Activated T-cell treated with anti-CD3 and anti-CD28 coated beads, Interleukin-2, amount 50 U/mL, for 1 hour (primary cell): ENCODE results near the gene ELAVL1.
"Not testable (repeated sequence)": the region's sequence is repeated elsewhere in the genome, so short reads cannot be mapped to it uniquely, and the experiment has no call there.

Source experiments
- DNase-seq: peaks from one replicate; pipeline ENCODE4 v3.0.0-alpha.2; 2020

ELAVL1 gene

DNA sequence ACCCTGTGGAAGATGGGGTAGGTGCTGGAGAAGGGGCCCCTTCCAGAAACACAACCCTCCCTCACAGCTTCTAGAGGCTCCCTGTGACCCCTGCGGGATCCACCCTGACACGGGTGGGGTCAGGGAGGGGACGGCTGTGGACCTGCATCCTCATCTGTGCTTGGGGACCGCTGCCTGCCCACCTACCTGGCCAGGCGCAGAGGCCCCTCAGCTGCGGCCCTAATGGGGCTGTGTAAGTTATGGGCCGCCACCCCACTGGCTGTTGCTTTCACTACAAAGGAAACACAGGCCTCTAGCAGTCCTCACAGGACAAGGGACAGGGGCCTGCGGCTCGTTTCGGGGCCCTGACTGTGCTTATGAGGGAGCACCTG, 72.5 kb downstream of the ELAVL1 start:
- DNase-seq: no peak

DNA sequence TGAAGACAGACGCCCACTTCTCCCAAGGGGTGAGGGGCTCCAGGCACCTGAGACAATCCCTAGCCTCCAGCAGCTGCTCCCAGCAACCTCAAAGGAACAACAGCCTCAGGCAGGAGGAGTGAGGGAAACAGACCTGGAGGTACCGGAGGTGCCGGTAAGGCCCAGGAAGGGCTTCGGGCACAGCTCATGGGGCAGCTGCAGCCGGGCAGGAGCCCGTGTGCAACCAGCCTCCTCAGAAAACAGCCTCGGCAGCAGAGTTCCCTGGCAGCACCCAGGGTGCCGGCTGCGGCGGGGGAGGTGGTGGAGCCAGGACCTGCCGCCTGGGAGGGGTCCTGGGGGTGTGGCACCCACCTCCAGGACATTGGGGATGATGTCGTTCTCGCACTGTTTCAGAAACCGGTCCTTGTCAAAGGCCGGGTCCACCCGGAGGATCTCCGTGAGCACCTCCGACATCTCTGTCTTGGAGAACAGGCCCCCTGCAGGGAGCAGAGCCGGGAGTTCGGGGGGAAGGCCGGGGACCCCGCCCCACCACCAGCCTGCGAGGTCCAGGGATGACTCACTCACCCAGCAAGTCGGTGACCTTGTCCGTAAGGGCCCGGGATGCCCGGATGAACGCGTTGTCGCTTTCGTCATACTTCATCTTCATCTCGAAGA, 73.0 kb downstream of the ELAVL1 start:
- no peak for DNase-seq

DNA sequence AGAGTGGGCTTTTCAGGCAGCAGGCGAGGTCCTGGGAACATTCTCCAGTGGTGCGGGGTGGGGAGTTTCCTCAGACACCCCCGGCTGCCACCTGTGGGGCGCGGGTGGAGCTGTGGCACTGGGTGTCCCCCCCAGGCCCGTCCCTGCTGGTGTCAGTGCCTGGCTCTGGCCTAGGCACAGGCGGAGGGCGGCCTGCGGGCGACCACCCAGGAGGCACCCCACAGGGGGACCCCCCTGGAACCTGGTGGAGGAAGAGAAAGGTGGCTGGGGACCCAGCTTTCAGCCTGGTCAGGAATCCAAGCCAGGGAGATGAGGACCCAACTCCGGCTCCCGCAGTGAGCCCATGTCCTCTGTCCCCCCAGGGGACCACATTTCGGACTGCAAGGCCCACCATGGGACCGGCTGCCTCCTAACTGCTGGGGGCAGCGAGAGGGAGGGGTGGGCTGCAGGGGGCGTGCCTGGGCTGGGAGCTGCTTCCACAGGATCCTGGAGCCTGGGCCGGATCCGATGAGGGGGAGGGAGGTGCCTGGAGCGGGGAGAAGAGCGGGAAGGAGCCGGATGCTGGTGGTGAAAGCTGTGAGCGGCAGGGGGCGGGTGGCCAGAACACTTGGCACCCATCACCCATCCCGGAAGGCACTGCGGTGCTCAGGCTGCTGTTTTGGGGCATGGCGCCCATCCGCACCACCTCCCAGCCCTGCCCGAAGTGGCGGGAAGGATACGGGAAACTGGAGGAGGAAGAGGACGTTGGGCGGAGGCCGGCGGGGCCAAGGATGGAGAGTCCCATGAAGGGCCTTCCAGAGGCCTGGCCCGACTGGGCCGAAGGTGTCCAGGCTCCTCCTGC, 74.0 kb downstream of the ELAVL1 start:
- DNase-seq: no peak

DNA sequence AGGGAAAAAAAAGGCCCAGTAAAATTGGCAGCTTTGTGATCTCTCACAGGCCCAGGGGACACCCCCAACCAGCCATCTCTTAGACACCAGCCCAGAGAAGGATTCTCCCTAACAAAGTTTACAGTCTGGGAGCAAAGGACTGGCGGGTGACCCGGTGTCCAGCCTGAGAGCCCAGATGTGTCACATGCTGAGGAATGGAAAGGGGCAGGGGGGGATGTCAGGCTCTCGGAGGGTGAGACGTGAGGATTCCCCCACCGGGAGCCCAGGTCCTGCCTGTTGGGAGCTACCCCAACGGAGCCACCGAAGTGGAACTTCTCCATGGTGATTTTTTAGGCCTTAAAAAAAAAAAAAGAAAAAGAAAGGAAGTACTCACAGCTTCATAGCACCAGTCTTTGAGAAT, 74.7 kb downstream of the ELAVL1 start:
- DNase-seq: no peak

DNA sequence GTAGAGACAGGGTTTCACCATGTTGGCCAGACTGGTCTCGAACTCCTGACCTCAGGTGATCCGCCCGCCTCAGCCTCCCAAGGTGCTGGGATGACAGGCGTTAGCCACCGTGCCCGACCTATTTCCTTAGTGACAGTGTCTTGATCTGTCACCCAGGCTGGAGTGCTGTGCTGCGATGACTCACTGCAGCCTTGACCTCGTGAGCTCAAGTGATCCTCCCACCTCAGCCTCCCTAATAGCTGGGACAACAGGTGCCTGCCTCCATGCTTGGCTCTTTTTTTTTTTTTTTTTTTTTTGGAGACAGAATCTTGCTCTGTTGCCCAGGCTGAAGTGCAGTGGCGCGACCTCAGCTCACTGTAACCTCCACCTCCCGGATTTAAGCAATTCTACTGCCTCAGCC, 75.4 kb downstream of the ELAVL1 start:
- not testable (repeated sequence) for DNase-seq

DNA sequence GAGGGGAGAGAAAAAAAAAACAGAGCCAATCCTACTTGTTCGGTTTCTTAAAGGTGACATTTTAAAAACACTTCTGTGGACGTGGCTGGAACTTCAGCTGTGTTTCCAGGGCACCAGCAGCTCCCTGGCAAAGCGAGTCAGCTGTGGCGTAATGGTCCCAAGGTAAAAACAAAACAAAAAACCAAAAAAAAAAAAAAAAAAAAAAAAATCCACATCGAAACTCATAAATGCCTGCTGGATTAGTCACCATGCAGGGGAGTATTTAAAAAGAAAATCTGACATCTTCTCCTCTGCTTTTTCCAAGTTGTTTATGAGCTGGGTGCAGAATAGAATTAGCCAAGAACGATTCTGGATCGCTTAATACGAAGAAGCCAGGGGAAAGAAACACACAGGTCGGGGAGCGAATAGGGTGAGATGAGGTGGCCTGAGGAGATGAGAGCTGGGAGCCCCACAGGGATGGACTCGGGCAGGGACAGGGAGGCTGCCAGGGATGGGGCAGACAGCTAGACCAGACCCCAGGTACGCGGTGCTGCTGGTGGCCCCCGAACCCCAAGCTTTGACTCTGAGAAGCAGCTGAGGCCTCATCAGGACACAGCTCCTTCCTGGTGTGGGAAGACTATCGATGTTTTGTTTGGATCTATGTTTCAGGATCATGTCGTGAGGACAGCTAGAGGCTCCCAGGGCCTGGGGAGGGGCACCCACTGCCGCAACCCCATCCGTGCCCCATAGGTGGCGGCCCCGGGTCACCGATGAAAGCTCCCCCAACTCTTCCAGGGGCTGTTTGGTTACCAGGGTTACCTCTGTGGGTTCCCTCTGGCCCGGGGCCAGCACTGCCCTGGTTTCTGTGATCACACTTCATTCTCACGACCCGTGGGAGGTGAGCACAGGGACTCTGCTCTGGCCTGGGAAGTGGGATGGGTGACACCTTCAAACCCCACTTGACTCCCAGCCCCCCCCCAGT, 76.4 kb downstream of the ELAVL1 start:
- peak; percentile 82 for DNase-seq

DNA sequence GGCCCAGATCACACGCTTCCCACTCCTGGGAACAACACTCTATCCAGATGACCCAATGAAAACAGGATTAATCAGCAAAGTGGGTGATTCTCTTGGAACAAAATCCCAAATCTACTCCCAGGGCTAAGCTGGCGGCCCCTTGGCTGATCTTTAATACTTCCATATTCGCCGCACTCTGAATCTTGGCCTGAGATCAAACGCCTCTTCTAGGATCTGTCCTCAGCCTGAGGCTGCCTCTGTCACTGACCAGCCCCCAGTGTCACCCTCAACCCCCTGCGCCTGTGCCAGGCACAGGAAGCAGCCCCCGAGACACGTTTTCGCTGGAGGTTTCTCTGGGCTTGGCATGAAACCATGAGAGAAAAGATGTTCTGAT, 77.1 kb downstream of the ELAVL1 start:
- no peak for DNase-seq

DNA sequence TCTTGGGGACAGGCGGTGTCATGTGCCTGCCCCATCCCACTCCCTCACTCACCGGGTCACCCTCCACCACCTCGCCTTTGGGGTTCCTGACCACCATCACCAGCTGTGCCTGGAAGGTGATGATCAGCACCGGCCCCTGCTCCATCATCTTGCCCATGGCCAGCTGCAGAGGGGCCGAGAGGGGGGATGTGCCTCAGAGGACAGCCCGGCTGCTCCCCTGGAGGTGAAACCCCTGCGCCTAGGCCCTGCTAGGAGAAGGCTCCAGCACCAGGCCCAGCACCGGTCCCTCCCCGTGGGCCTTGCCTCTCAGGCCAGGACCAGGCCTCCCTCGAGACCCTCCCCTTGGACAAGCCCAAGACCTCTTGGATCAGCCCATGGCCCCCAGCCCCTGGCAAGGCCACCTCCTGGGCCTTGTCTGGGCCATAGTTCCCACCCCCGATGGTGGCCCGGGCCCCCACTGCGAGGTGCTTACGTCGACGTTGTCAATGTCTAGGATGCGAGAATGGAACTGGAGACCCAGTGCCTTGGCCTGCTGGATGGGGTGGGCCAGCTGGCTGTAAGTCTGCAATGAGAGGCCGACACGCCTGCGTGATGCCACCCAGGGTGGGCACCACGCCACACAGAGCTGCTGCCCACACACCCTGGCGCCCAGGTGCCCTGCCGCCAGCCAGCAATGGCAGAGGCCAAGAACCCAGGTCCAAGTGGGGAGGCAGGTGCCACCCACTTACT, 77.7 kb downstream of the ELAVL1 start:
- DNase-seq: no peak

DNA sequence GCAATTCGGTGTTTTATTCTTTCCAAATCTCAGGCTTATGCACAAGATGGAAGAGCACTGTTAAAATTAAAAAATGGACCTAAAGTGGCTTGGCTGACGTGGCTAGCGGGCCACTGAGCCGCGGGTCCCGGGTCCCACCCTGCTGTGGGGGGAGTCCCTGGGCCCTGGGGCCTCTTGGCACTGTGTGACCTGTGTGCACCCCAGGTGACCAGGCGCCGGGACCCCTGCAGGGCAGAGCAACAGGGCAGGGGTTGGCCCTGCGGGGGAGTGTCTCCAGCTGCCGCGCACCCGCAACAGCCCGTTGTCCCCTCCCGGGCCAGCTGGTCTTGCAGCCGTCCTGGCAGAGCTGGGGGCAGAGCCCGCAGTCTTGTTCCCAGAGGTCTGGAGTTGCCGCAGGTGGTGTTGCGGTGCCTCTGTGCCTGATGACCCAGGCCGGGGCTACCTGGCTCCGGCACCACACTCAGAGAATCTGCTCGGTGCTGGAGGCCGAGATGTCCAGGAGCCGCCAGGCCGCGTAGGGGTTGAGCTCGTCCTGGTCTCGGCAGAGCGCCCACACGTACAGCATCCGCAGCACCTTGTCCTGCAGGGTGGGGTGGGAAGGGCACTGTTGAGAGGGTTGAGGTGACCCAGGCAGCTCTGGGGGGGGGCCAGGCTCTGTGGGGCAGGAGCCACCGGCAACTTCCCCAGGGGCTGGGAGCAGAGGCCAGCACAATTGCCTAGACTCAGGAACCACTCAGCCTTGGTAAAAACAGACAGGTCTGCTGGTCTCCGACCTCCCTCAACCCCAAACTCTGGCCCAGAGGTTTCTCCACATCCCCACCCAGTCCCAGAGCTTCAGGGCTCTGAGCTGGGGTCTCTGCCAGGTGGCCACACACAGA, 78.5 kb downstream of the ELAVL1 start:
- no peak for DNase-seq

DNA sequence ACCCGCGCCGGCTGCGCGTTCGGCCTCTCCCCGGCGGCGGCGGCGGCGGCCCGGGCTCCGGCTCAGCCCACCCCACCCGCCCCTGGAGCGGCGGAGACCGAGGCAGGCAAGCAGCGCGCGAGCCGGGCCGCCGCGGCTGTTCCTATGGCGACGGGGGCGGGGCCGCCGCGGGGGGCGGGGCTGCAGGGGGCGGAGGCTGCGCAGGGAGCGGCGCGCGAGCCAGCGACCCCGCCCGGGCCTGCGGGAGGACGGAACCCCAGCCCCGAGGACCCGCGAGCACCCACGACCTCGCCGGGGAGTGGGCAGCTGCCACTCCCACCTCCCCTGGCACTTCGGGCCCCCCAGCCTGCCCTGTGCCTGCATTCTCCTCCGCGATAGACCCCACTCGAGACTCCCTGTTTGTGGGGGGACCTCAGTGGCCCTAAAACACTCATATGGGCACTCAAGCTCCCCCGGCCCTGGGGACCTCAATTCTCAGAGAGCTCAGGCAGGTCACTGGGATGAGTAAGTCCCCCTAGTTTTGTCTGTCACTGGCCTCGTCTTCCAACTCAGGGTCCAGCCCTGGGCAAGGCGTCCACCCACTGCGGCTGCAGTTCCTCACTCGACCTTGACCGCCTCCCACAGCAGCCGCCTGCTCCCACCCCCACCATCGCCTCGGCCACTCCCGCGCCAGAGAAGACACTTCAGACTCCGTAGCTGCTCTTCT, 79.3 kb downstream of the ELAVL1 start, which contains the start of gene CTXN1:
TSS of gene CTXN1 (minus strand) at position 115 of the 706 bp plus-strand sequence. CDS start 597 bp downstream, outside the sequence.
- DNase-seq: peak; percentile 87

DNA sequence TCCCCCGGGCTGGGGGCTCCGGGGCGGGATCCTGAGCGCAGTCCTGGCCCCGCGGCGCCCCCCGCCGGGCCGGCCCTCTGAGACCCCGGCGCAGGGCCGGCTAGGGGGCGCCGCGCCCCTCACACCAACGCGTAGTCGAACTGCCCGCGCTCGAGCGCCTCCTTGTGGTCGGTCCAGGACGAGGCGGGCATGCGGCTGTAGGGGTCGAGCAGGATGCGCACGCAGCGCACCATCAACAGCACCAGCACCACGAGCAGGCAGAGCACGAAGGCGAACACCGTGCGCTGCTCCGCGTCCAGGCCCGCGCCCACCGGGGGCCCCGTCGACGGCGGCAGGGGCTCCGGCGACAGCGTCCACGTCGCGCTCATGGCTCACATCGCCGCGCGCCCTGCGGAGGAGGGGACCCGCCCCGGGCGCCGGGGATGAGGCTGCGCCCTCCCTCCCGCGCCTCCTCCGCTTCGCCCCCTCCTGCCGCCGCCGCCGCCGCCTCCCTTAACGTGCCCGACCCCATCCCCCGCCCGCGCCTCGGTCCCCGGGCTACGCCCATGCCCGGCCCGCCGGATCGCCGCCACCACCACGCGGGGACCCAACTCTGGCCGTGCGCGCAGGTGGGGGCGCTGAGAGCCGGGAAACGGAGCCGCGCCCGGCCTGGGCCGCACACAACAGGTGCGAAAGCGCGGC, 80.1 kb downstream of the ELAVL1 start:
- DNase-seq: peak; percentile 81

DNA sequence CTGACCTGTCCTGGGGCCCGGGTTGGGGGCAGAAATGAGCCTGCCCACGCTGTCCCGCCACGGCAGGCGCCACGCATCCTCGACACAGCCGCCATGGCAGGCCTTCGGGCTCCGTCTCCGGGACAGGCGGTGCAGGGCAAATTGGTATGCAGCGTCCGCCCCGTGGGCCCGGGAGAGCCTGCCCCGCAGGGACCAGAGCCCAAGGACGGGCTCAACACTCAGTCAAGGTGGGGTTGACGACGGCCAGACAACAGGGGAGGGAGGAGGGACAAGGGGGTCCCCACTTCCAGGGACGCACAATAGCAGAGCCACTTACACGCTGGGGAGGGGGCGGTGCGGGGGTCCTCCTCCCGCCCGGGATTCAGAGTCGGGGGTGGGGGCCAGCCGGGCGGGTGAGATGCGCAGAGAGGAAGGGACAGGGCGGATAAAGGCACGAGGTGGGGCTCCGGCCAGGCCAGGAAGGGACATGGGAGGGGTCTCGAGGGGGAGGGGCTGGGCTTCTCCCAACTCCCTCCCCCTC, 80.7 kb downstream of the ELAVL1 start:
- no peak for DNase-seq

DNA sequence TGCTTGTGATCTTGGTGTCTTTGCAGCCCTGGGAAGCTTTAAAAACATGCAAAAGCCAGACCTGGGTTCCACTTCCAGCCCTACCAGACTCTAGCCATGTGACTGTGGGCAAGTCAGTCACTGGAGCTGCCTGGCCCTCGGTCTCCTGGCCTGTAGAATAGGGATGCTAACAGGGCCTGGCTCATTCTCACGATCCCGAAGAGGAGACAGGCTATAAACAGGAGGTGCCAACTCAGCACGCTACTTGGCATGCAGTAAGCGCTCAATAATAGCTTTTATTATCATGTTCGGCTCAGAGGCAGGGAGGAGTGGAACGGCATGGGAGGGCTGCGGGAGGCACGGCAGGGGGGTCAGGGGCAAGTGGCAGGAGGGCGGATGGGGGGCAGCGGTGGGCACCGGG, 81.2 kb downstream of the ELAVL1 start:
- DNase-seq: no peak

DNA sequence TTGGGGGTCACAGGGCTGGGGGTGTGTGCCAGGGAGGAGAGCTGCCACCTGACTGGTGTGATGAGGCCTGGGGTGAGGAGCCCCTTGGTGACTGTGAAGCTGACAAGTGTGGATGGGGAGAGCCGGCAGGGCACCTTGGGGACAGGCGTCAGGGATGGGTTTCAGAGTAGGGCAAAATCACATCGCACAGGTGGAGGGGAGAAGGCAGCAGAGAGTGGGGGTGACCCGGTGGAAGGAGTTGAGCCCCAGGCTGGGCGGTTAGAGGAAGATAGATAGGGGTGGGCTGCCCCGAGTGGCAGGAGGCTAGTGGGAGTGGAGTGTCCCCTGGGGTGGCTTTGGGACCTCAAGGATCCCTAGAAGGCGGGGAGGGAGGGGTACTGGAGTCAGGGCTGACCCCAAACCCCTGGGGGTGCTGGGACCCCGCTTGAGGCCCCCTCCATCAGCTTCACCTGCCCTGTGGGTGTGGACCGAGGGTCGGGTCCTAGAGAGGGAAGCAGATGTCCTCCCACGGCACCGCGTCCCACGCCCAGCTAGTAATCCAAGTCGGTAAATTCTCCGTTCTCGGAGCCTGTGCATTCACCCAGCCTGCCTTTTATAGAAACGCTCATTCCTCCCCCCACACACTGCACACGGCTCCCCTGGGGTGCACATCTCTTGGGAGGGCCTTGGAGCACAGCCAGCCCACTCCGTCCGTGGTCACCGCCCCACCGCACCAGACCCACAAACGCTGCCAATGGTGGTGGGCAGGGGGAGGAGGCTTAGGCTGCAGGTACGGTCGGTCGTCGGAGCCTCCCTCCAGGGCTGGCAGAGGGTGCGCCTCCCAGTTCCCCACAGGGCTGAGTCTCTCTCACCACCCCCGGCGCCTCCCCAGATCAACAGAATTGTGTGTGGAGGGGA, 81.9 kb downstream of the ELAVL1 start:
- no peak for DNase-seq

DNA sequence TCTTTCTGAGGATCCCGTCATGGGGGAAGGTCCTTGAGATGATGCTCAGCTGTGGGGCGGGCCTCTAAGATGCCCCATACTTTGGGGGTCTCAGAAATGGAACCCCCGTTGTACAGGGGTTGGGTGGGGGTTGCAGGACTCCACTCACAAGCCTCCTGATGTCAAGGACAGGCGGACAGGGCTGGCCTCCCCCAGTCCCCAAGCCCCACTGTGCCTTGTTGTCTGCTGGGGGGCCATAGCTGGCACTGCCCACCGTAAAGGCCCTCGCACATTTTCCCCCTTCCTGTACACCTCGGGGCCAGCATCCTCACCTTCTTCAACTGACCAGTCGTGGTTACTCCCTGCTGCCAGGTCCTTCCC, 82.6 kb downstream of the ELAVL1 start:
- DNase-seq: no peak

DNA sequence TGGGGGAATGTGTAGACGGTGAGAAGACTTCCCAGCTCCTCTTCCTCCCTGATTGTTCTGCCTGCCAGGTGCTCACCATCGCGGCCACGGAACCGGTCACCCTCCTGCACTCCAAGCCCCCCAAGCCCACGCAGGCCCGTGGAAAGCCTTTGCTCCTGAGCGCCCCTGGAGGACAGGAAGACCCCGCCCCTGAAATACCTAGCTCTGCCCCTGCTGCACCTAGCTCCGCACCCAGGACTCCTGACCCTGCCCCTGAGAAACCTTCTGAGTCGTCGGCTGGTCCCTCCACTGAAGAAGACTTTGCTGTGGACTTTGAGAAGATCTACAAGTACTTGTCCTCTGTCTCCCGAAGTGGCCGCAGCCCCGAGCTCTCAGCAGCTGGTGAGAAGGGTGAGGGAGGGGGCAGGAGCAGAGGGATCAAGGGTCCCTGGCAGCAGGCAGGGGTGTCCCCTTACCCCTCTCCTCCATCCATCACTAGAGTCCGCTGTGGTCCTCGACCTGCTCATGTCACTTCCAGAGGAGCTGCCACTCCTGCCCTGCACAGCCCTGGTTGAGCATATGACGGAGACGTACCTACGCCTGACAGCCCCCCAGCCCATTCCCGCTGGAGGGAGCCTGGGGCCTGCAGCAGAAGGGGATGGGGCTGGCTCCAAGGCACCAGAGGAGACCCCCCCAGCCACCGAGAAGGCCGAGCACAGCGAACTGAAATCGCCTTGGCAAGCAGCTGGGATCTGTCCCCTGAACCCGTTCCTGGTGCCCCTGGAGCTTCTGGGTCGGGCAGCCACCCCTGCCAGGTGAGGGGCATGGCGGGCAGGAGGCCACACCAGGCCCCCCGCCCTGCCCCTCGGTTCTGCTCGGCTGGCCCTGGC, 83.2 kb downstream of the ELAVL1 start:
- DNase-seq: no peak

DNA sequence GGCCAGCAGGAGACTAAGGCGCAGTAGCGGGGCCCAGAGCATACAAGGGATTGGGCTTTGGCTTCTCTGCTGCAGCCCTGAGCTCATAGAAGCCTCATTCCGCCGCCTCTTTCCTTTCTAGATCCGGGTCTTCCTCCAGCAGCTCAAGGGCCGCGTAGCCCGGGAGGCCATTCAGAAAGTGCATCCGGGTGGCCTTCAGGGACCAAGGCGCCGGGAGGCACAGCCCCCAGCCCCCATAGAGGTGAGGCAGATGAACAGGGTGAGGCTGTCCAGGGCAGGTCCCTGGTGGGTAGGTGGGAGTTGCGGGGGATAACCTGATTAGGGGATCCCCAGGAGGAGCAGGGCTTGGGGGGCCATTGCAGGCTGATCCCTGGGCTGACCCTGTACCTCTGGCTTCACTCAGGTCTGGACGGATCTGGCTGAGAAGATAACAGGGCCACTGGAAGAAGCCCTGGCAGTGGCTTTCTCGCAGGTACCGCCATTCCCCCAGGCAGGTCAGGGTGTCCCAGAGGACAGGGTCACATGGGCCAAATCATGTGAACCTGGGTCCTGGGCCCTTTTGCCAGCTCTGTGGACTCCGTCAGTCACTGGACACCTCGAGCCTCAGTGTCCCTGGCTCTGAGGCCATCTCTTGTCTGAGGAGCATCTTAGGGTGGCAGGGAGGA, 84.0 kb downstream of the ELAVL1 start:
- no peak for DNase-seq
